ENCODE measurements around the gene CLIP4.

- no peak for TF ChIP-seq POLR2A (IDR thresholded peaks at IDR 0.05; ENCODE audit: low read depth, low read length)
- no peak for TF ChIP-seq POLR2AphosphoS5 (IDR thresholded peaks at IDR 0.05; ENCODE audit: low read depth, low read length)
- TF ChIP-seq TAF1 (IDR thresholded peaks at IDR 0.05; ENCODE audit: borderline replicate concordance, low read depth, low read length): no peak
Measured at GRCh38 chr2:29100564-29100963, 14.7 kb upstream of the CLIP4 start.
